HEK293 (cell line): ENCODE results near the gene NELL2.
"Not testable (repeated sequence)": the region's sequence is repeated elsewhere in the genome, so short reads cannot be mapped to it uniquely, and the experiment has no call there.

Experiments
- YY1 ChIP-seq: fragments of 450-650 bp; formaldehyde crosslinking; IDR thresholded peaks from 2 replicates; pipeline ENCODE4 v1.5.1; 2018; ENCODE audit warnings: missing biosample characterization, missing genetic modification characterization
- TF ChIP-seq, protein P1 (sequence below): fragments of 450-650 bp; formaldehyde crosslinking; IDR thresholded peaks from 2 replicates; pipeline ENCODE4 v1.5.1; 2016; ENCODE audit warnings: missing biosample characterization, missing genetic modification characterization

- TF ChIP-seq, protein P1, sequence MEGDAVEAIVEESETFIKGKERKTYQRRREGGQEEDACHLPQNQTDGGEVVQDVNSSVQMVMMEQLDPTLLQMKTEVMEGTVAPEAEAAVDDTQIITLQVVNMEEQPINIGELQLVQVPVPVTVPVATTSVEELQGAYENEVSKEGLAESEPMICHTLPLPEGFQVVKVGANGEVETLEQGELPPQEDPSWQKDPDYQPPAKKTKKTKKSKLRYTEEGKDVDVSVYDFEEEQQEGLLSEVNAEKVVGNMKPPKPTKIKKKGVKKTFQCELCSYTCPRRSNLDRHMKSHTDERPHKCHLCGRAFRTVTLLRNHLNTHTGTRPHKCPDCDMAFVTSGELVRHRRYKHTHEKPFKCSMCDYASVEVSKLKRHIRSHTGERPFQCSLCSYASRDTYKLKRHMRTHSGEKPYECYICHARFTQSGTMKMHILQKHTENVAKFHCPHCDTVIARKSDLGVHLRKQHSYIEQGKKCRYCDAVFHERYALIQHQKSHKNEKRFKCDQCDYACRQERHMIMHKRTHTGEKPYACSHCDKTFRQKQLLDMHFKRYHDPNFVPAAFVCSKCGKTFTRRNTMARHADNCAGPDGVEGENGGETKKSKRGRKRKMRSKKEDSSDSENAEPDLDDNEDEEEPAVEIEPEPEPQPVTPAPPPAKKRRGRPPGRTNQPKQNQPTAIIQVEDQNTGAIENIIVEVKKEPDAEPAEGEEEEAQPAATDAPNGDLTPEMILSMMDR (tag by site-specific recombination): not testable (repeated sequence)
- not testable (repeated sequence) for TF ChIP-seq YY1 (tag by site-specific recombination)
Measured at GRCh38 chr12:44741292-44741980, 134.7 kb downstream of the NELL2 start.
